Endothelial cell (in vitro differentiated cells): ENCODE measurements around the gene PLIN5. TPM values are rescaled to one million over a fixed set of nuclear protein-coding genes. Genes with fewer than 3 reads are reported as not detected.

Experiments
- DNase-seq: peaks from one replicate; pipeline ENCODE4 v3.0.0; 2021; ENCODE audit warnings: low spot score
- H3K27ac Mint-ChIP-seq: one replicate; pipeline ENCODE4 v1.8.0; 2021; ENCODE audit warnings: mixed read lengths, inconsistent platforms; ENCODE audit not compliant: unreplicated experiment
- H3K27me3 Mint-ChIP-seq: one replicate; pipeline ENCODE4 v1.8.0; 2021; ENCODE audit warnings: mild to moderate bottlenecking, moderate library complexity, mixed read lengths, inconsistent platforms; ENCODE audit not compliant: unreplicated experiment
- H3K36me3 Mint-ChIP-seq: one replicate; pipeline ENCODE4 v1.8.0; 2021; ENCODE audit warnings: mild to moderate bottlenecking, low read depth, mixed read lengths, inconsistent platforms; ENCODE audit not compliant: unreplicated experiment
- H3K4me1 Mint-ChIP-seq: one replicate; pipeline ENCODE4 v1.8.0; 2021; ENCODE audit warnings: mild to moderate bottlenecking, mixed read lengths, inconsistent platforms; ENCODE audit not compliant: unreplicated experiment
- H3K4me3 Mint-ChIP-seq: one replicate; pipeline ENCODE4 v1.8.0; 2021; ENCODE audit warnings: mild to moderate bottlenecking, mixed read lengths, inconsistent platforms; ENCODE audit not compliant: unreplicated experiment
- H3K9me3 Mint-ChIP-seq: one replicate; pipeline ENCODE4 v1.8.0; 2021; ENCODE audit warnings: mixed read lengths, inconsistent platforms; ENCODE audit not compliant: unreplicated experiment
- CTCF ChIP-seq: fragments of 200-600 bp; sonication (generic); IDR thresholded peaks from one replicate; pipeline ENCODE4 v1.5.0; 2021; ENCODE audit warnings: antibody characterized with exemption; ENCODE audit not compliant: unreplicated experiment
- total RNA-seq: library from RNA; stranded (reverse); fragmentation: NEBNext Ultra II Directional; extraction: Animal tissue kit (Norgen Biotek cat#: 25700); gene quantifications from one replicate; pipeline ENCODE4 v1.2.1, GENCODE V29; 2021; ENCODE audit not compliant: unreplicated experiment

Gene PLIN5
- total RNA-seq, 1 donor from 2014 or later, result 0.64 TPM

- no peaks in the 10 kb centered on the region for H3K9me3 Mint-ChIP-seq
- H3K36me3 Mint-ChIP-seq, result peaks cover 2% of the 10 kb centered on the region
- DNase-seq, result no peak
- TF ChIP-seq CTCF, result no peak
- peaks cover 6% of the 10 kb centered on the region for H3K4me1 Mint-ChIP-seq
- no peak overlapping the region for H3K27ac Mint-ChIP-seq
- H3K4me3 Mint-ChIP-seq, result no peak overlapping the region
- H3K27me3 Mint-ChIP-seq, result peaks cover 6% of the 10 kb centered on the region
These were observed 3.1 kb upstream of the PLIN5 start for GRCh38 chr19:4537953-4538600.

GRCh38 chr19:4536798-4537197 is 1.8 kb upstream of the PLIN5 start:
- Mint-ChIP-seq H3K9me3 (no peaks in the 10 kb centered on the region), H3K4me3 (no peak overlapping the region), H3K27me3 (peaks cover 5% of the 10 kb centered on the region), H3K36me3 (no peaks in the 10 kb centered on the region), H3K4me1 (peaks cover 6% of the 10 kb centered on the region), H3K27ac (no peak overlapping the region)
- no peak for TF ChIP-seq CTCF
- no peak for DNase-seq

- Mint-ChIP-seq H3K36me3 (no peaks in the 10 kb centered on the region), H3K9me3 (no peaks in the 10 kb centered on the region), H3K4me3 (no peak overlapping the region), H3K27me3 (no peaks in the 10 kb centered on the region), H3K27ac (no peak overlapping the region), H3K4me1 (no peaks in the 10 kb centered on the region)
- no peak for DNase-seq
- TF ChIP-seq CTCF, result no peak
These were observed 1.1 kb downstream of the PLIN5 start for GRCh38 chr19:4533835-4534424.

GRCh38 chr19:4533334-4533733 is 1.7 kb downstream of the PLIN5 start:
- Mint-ChIP-seq H3K9me3 (no peaks in the 10 kb centered on the region), H3K36me3 (no peaks in the 10 kb centered on the region), H3K27ac (no peak overlapping the region), H3K4me3 (no peak overlapping the region), H3K4me1 (no peaks in the 10 kb centered on the region), H3K27me3 (no peaks in the 10 kb centered on the region)
- DNase-seq, result no peak
- no peak for TF ChIP-seq CTCF

GRCh38 chr19:4531562-4532165 is 3.4 kb downstream of the PLIN5 start:
- no peaks in the 10 kb centered on the region for H3K4me1 Mint-ChIP-seq
- H3K9me3 Mint-ChIP-seq, result no peaks in the 10 kb centered on the region
- no peaks in the 10 kb centered on the region for H3K27me3 Mint-ChIP-seq

More at GRCh38 chr19:4531562-4532165, 3.4 kb downstream of the PLIN5 start:
- Mint-ChIP-seq H3K36me3 (no peaks in the 10 kb centered on the region), H3K27ac (no peak overlapping the region), H3K4me3 (no peak overlapping the region)
- no peak for TF ChIP-seq CTCF
- no peak for DNase-seq
